ENCODE data around the gene GGA2.
"Not testable (repeated sequence)": the region's sequence is repeated elsewhere in the genome, so short reads cannot be mapped to it uniquely, and the experiment has no call there.

GGA2 gene

GRCh38 chr16:23510164-23510914 is at the start of gene GGA2:
Gene GGA2 (minus strand): TSS chr16:23510494. CDS start chr16:23510411, 83 bp downstream.
- Mint-ChIP-seq H3K27me3 (no peaks in the 10 kb centered on the region), H3K4me3 (peak within 1 kb of the TSS; percentile 81), H3K36me3 (ENCODE audit: low read depth) (peaks cover 55% of the 10 kb centered on the region), H3K4me1 (ENCODE audit: low read depth) (peaks cover 53% of the 10 kb centered on the region), H3K27ac (peak within 1 kb of the TSS; percentile 92), H3K9me3 (no peaks in the 10 kb centered on the region)
- DNase-seq, result peak; percentile 89

DNA sequence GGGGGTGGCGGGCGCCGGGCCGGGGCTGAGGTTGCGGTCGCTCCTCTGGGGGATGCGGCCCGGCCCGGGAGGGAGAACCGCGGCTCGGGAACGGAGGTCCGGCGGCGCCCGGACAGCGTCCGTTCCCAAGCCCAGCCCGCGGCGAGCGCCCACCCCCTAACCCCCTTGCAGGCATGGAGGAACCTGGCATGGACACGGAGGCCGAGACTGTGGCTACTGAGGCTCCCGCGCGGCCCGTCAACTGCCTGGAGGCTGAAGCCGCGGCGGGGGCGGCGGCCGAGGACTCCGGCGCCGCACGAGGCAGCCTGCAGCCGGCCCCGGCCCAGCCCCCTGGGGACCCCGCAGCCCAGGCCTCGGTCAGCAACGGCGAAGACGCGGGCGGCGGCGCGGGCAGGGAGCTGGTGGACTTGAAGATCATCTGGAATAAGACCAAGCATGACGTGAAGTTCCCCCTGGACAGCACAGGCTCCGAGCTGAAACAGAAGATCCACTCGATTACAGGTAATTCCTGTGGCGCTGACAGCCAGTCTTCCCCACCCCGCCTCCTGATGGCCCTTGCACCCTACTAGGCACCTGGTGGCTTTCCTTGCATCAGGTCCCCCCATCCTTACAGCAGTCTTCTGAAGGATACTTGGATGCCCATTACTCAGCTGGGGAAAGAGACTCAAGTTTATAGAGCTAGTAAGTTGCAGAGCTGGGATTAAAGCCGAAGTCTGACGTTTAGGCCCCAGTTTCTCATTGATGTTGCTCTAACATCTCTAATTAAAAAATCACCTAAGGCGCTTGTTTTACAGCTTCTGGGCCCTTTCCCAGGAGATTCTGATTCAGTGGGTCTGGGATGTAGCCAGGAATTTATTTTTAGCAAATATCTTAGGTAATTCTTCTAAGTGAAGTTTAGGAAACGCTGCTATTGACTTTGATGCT is 47.7 kb upstream of the GGA2 start:
- DNase-seq, result no peak
- Mint-ChIP-seq H3K4me1 (ENCODE audit: low read depth) (peaks cover 48% of the 10 kb centered on the region), H3K27ac (peak overlapping the region; percentile 97), H3K36me3 (ENCODE audit: low read depth) (peaks cover 66% of the 10 kb centered on the region), H3K9me3 (no peaks in the 10 kb centered on the region), H3K4me3 (peak overlapping the region; percentile 93), H3K27me3 (no peaks in the 10 kb centered on the region)

DNA sequence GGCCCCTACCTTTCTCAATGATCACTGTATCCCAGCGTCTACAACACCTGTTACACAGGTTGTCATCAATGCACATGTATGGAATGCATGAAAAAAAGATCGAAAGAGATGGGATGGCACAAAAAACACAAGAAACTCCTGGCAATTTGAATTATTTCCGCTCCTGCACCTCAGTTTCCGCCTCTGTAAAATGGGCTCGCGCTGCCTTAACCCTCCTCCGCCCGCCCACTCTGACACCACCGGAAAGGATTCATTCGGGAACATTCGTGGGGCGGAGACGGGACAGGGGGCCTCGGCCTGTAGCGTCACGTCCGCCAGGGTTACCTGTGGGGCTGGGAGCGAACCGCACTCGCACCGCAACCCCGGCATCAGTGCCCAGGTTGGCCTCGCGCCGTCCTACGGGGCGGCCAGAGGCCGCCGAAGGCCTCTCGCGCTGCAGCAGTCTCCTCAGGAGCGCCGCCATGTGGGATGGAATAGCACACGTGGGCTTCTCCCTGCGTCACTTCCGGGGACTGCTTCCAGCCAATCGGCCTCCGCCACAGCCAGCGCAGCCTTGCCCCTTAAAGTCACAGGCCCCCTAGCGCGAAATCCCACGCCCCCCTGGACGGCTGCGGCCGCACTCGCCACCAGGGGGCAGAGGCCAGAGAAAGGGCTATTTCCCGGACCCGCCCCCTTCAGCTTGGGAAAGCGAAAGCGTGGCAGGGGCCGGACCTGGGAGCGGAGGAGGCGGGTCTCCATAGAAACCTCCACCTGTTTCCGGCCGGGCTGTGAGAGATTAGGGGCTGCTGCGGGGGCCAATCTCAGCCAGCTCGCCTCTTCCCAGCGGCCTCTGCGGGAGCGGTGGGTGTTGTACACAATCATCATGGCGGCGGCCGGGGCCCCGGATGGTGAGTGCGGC is 46.8 kb upstream of the GGA2 start, which contains the start of the genes EARS2 and UBFD1:
EARS2 (minus strand) TSS at position 470 of the 898 bp plus-strand sequence; CDS start at position 463, 7 bp downstream.
UBFD1 (plus strand) TSS at position 847 of the 898 bp plus-strand sequence; CDS start at position 863, 16 bp downstream.
- peaks cover 62% of the 10 kb centered on the region for H3K36me3 Mint-ChIP-seq (ENCODE audit: low read depth)
- DNase-seq, result peak; percentile 100
- H3K9me3 Mint-ChIP-seq, result no peaks in the 10 kb centered on the region
- H3K4me3 Mint-ChIP-seq, result peak within 1 kb of the TSS; percentile 93
- peak within 1 kb of the TSS; percentile 97 for H3K27ac Mint-ChIP-seq
- no peaks in the 10 kb centered on the region for H3K27me3 Mint-ChIP-seq
- peaks cover 48% of the 10 kb centered on the region for H3K4me1 Mint-ChIP-seq (ENCODE audit: low read depth)

DNA sequence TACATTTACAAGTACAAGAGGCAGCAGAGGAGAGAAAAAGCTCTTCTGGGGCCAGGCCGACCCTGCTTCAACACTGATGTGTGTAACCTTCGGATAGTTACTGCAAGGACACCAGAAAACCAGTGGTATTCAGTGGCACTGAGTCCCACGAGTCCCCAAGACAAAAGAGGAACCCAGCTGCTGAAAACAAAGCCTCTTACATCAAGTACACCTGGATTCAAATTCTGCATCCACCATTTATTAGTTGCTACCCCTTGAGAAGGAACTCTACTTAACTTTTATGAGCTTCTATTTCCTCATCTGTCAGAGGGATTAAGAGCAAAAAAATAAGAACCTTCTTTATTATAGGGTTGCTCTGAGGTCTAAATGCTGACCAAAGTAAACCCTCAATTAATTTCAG is 44.2 kb upstream of the GGA2 start:
- no peak overlapping the region for H3K4me3 Mint-ChIP-seq
- no peaks in the 10 kb centered on the region for H3K9me3 Mint-ChIP-seq
- peaks cover 61% of the 10 kb centered on the region for H3K36me3 Mint-ChIP-seq (ENCODE audit: low read depth)
- H3K4me1 Mint-ChIP-seq (ENCODE audit: low read depth), result peaks cover 38% of the 10 kb centered on the region
- H3K27me3 Mint-ChIP-seq, result no peaks in the 10 kb centered on the region
- H3K27ac Mint-ChIP-seq, result peak overlapping the region; percentile 56
- DNase-seq, result no peak

- no peaks in the 10 kb centered on the region for H3K27me3 Mint-ChIP-seq
- H3K4me3 Mint-ChIP-seq, result no peak overlapping the region
- no peak overlapping the region for H3K27ac Mint-ChIP-seq
- H3K9me3 Mint-ChIP-seq, result no peaks in the 10 kb centered on the region
- no peak for DNase-seq
- peaks cover 26% of the 10 kb centered on the region for H3K4me1 Mint-ChIP-seq (ENCODE audit: low read depth)
- peaks cover 73% of the 10 kb centered on the region for H3K36me3 Mint-ChIP-seq (ENCODE audit: low read depth)
Observed at GRCh38 chr16:23552161-23552560, 41.9 kb upstream of the GGA2 start.

GRCh38 chr16:23549938-23550337 is 39.6 kb upstream of the GGA2 start:
- Mint-ChIP-seq H3K9me3 (no peaks in the 10 kb centered on the region), H3K4me3 (no peak overlapping the region), H3K36me3 (ENCODE audit: low read depth) (peaks cover 87% of the 10 kb centered on the region), H3K4me1 (ENCODE audit: low read depth) (peaks cover 6% of the 10 kb centered on the region), H3K27ac (no peak overlapping the region), H3K27me3 (no peaks in the 10 kb centered on the region)
- DNase-seq, result no peak

- peaks cover 94% of the 10 kb centered on the region for H3K36me3 Mint-ChIP-seq (ENCODE audit: low read depth)
- no peak overlapping the region for H3K4me3 Mint-ChIP-seq
- no peak overlapping the region for H3K27ac Mint-ChIP-seq
- H3K27me3 Mint-ChIP-seq, result no peaks in the 10 kb centered on the region
- no peak for DNase-seq
- H3K9me3 Mint-ChIP-seq, result no peaks in the 10 kb centered on the region
- no peaks in the 10 kb centered on the region for H3K4me1 Mint-ChIP-seq (ENCODE audit: low read depth)
Observed at GRCh38 chr16:23544436-23544835, 34.1 kb upstream of the GGA2 start.

- peaks cover 92% of the 10 kb centered on the region for H3K36me3 Mint-ChIP-seq (ENCODE audit: low read depth)
- not testable (repeated sequence) for H3K9me3 Mint-ChIP-seq, DNase-seq, H3K27me3 Mint-ChIP-seq, H3K27ac Mint-ChIP-seq, H3K4me3 Mint-ChIP-seq
- peaks cover 10% of the 10 kb centered on the region for H3K4me1 Mint-ChIP-seq (ENCODE audit: low read depth)
Observed at GRCh38 chr16:23540817-23541178, 30.5 kb upstream of the GGA2 start.

GRCh38 chr16:23539984-23540816 is 29.9 kb upstream of the GGA2 start:
- Mint-ChIP-seq H3K4me3 (no peak overlapping the region), H3K27ac (no peak overlapping the region), H3K9me3 (no peaks in the 10 kb centered on the region), H3K4me1 (ENCODE audit: low read depth) (peaks cover 10% of the 10 kb centered on the region), H3K27me3 (no peaks in the 10 kb centered on the region), H3K36me3 (ENCODE audit: low read depth) (peaks cover 92% of the 10 kb centered on the region)
- no peak for DNase-seq

- H3K27ac Mint-ChIP-seq, result peak overlapping the region; percentile 87
- no peak overlapping the region for H3K4me3 Mint-ChIP-seq
Observed at GRCh38 chr16:23538919-23539278, 28.6 kb upstream of the GGA2 start.

DNA sequence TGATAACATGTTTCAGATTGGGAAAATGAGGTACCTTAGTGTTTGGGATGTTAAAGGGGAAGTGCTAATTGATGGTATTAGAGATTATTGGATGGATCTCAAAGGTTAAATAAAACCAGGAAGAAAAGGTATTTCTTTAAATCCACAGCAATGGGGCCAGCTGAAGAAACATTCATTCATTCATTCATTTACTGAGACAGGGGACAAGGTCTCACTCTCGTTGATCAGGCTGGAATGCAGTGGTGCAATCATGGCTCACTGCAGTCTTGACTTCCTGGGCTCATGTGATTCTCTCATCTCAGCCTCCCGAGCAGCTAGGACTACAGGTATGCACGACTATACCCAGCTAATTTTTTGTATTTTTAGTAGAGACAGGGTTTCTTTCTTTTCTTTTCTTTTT is 27.1 kb upstream of the GGA2 start:
- Mint-ChIP-seq H3K27ac (peak overlapping the region; percentile 44), H3K36me3 (ENCODE audit: low read depth) (peaks cover 93% of the 10 kb centered on the region), H3K9me3 (no peaks in the 10 kb centered on the region), H3K4me1 (ENCODE audit: low read depth) (peaks cover 10% of the 10 kb centered on the region), H3K4me3 (no peak overlapping the region), H3K27me3 (no peaks in the 10 kb centered on the region)
- no peak for DNase-seq

More at GRCh38 chr16:23538919-23539278, 28.6 kb upstream of the GGA2 start:
- Mint-ChIP-seq H3K9me3 (no peaks in the 10 kb centered on the region), H3K4me1 (ENCODE audit: low read depth) (peaks cover 10% of the 10 kb centered on the region), H3K36me3 (ENCODE audit: low read depth) (peaks cover 93% of the 10 kb centered on the region), H3K27me3 (no peaks in the 10 kb centered on the region)
- no peak for DNase-seq

DNA sequence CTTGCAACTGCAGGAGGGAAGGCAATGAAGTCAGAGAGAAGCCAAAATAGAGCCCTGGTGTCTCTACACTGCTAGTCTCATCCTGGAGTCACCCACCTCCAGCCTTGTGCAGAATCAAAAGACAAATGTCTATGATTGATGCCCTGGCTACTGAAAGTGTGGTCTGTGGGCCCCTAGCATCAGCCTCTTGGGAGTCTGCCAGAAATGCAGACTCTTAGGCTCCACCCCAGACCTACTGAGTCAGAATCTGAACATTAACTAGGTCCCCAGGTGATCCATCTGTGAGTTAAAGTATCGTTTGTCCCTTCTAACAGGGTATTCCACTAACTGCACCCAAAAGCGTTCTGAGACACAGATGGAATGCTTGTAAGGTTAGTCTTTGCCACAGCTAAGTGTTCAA is 25.6 kb upstream of the GGA2 start:
- Mint-ChIP-seq H3K36me3 (ENCODE audit: low read depth) (peaks cover 92% of the 10 kb centered on the region), H3K9me3 (no peaks in the 10 kb centered on the region), H3K4me3 (no peak overlapping the region), H3K4me1 (ENCODE audit: low read depth) (peaks cover 10% of the 10 kb centered on the region), H3K27ac (no peak overlapping the region), H3K27me3 (no peaks in the 10 kb centered on the region)
- DNase-seq, result no peak
